ENCODE data around the gene PCNX2.

The PCNX2 gene

DNA sequence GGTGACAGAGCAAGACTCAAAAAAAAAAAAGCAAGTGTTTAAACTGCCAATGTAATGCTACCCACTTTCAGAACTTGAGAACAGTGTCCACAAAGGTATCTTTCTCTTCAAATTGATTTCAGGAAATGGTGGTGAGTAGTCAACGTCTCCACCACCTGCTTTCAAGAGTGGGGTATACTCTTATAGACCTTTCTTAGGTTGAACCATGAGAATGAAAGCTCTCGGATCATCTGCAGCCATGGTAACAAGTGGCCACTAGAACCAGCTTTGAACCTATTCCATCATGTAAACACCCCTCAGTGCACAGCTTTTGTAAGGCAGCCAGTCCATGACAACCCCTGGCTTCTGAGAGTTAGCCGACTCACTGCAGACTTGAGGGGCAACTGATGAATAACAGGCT is 237.7 kb downstream of the PCNX2 start:
- H3F3A ChIP-seq (ENCODE audit: low read depth), result no peaks in the 10 kb centered on the region
- no peaks in the 10 kb centered on the region for H3K9me2 ChIP-seq (replicated peaks; ENCODE audit: low read depth, low read length)
- no peaks in the 10 kb centered on the region for H3K9me3 ChIP-seq (ENCODE audit: insufficient read depth, low read depth, low read length)
- no peak overlapping the region for H3K4me3 ChIP-seq (ENCODE audit: low read length, poor library complexity, severe bottlenecking)
- H3K27me3 ChIP-seq (ENCODE audit: insufficient read depth, low read length, poor library complexity, severe bottlenecking), result no peaks in the 10 kb centered on the region
- H2AFZ ChIP-seq (ENCODE audit: low read length), result no peak overlapping the region
- H3K79me2 ChIP-seq (ENCODE audit: insufficient read depth, low read length), result no peaks in the 10 kb centered on the region
- no peak for TF ChIP-seq CTCF (conservative IDR thresholded peaks at IDR 0.05; ENCODE audit: low read length)
- TF ChIP-seq EZH2phosphoT487 (IDR thresholded peaks at IDR 0.05; ENCODE audit: borderline replicate concordance), result no peak
- no peaks in the 10 kb centered on the region for H4K20me1 ChIP-seq (ENCODE audit: insufficient read depth, low read length, poor library complexity, severe bottlenecking)
- no peaks in the 10 kb centered on the region; the same call in 1 of the 2 replicates for H3K36me3 ChIP-seq (ENCODE audit: insufficient read depth, low read length)
- H3K4me1 ChIP-seq (ENCODE audit: insufficient read depth, low read length, poor library complexity, severe bottlenecking), result no peaks in the 10 kb centered on the region
- no peak overlapping the region for H3K9ac ChIP-seq (ENCODE audit: low read depth, low read length, poor library complexity, severe bottlenecking)
- no peak overlapping the region for H3K4me2 ChIP-seq (ENCODE audit: low read depth, low read length, poor library complexity, severe bottlenecking)

DNA sequence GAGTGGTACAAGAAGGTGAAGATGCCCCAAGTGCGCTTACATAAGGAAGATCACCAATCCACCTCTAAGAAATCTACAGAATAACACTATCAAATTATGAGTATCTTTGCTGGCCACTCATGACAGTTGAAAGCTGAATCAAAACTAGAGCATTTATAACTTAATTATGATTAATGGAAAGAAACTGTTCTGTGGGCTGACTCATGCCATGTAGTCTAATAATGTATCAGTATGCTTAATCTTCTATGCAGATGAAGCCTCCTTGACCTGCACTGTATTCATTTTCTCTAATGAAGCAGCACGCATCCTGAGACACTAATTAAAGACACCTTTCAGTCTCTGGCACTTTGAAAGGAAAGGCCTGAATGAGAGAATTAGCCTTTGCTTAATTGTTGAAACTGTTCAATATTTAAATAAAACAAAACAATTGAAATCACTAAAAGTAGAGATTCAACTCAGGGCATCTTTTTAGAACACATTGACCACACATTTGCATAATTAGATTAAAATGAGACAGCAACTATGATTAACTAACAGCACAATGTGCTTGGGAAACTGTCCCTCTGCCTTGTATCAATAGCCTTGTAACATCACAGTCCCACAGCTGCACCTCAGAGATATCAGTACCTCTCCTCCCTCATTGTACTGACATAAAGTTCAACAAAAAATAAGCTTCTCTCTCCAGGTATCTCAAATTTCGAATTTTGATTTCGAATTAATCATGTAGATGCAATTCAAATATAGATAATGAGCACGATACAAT is 239.5 kb downstream of the PCNX2 start:
- H4K20me1 ChIP-seq (ENCODE audit: insufficient read depth, low read length, poor library complexity, severe bottlenecking), result no peaks in the 10 kb centered on the region
- no peak overlapping the region for H3K4me2 ChIP-seq (ENCODE audit: low read depth, low read length, poor library complexity, severe bottlenecking)
- H3K9me2 ChIP-seq (replicated peaks; ENCODE audit: low read depth, low read length), result no peaks in the 10 kb centered on the region
- H3K79me2 ChIP-seq (ENCODE audit: insufficient read depth, low read length), result no peaks in the 10 kb centered on the region
- H3K27me3 ChIP-seq (ENCODE audit: insufficient read depth, low read length, poor library complexity, severe bottlenecking), result no peaks in the 10 kb centered on the region
- no peaks in the 10 kb centered on the region for H3K4me1 ChIP-seq (ENCODE audit: insufficient read depth, low read length, poor library complexity, severe bottlenecking)
- TF ChIP-seq EZH2phosphoT487 (IDR thresholded peaks at IDR 0.05; ENCODE audit: borderline replicate concordance), result no peak
- no peak overlapping the region for H3K9ac ChIP-seq (ENCODE audit: low read depth, low read length, poor library complexity, severe bottlenecking)
- no peak overlapping the region for H2AFZ ChIP-seq (ENCODE audit: low read length)
- no peaks in the 10 kb centered on the region for H3K9me3 ChIP-seq (ENCODE audit: insufficient read depth, low read depth, low read length)
- H3K36me3 ChIP-seq (ENCODE audit: insufficient read depth, low read length), result peaks cover 10% of the 10 kb centered on the region; the same call in 1 of the 2 replicates
- H3F3A ChIP-seq (ENCODE audit: low read depth), result no peaks in the 10 kb centered on the region
- H3K4me3 ChIP-seq (ENCODE audit: low read length, poor library complexity, severe bottlenecking), result no peak overlapping the region

DNA sequence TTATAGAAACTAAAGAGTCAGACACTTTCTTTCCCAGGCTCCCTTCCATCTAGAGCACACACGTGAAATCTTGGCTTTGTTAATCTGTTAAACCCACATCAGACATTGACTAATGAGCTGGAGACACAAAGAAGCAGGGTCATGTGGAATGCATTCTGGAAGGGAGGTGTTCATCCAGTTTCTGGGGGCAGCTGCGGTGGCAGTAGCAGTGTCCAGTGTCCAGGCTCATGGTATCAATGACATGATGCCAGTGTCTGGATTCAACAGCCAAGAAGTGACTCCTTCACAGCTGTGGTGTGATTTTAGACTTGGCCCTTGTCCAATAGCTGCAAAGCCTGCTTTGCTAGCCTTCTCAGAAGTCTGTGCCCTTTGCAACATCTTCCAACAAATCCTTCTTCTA is 249.9 kb downstream of the PCNX2 start:
- TF ChIP-seq CTCF (conservative IDR thresholded peaks at IDR 0.05; ENCODE audit: low read length) (no peak), EZH2phosphoT487 (IDR thresholded peaks at IDR 0.05; ENCODE audit: borderline replicate concordance) (no peak)
- Histone ChIP-seq H3K9ac (ENCODE audit: low read depth, low read length, poor library complexity, severe bottlenecking) (no peak overlapping the region), H3K9me3 (ENCODE audit: insufficient read depth, low read depth, low read length) (0 out of 2 replicates have a peak, but pooled peaks cover 2% of the 10 kb centered on the region), H4K20me1 (ENCODE audit: insufficient read depth, low read length, poor library complexity, severe bottlenecking) (no peaks in the 10 kb centered on the region), H3K4me2 (ENCODE audit: low read depth, low read length, poor library complexity, severe bottlenecking) (no peak overlapping the region), H3K36me3 (ENCODE audit: insufficient read depth, low read length) (peaks cover 7% of the 10 kb centered on the region; the same call in 1 of the 2 replicates), H3K9me2 (replicated peaks; ENCODE audit: low read depth, low read length) (no peaks in the 10 kb centered on the region), H3K4me1 (ENCODE audit: insufficient read depth, low read length, poor library complexity, severe bottlenecking) (no peaks in the 10 kb centered on the region), H3K4me3 (ENCODE audit: low read length, poor library complexity, severe bottlenecking) (no peak overlapping the region), H3K27me3 (ENCODE audit: insufficient read depth, low read length, poor library complexity, severe bottlenecking) (no peaks in the 10 kb centered on the region), H3F3A (ENCODE audit: low read depth) (no peaks in the 10 kb centered on the region), H2AFZ (ENCODE audit: low read length) (no peak overlapping the region), H3K79me2 (ENCODE audit: insufficient read depth, low read length) (no peaks in the 10 kb centered on the region)

All from Loucy (cell line).